ENCODE measurements around the gene PTPRB. TPM values are rescaled to one million over a fixed set of nuclear protein-coding genes. Genes with fewer than 3 reads are reported as not detected.
"Not testable (repeated sequence)": the region's sequence is repeated elsewhere in the genome, so short reads cannot be mapped to it uniquely, and the experiment has no call there.

The PTPRB gene
- polyA plus RNA-seq, 3 donors: 19.2 to 22.1 (median 21.1) TPM

GRCh38 chr12:70549340-70550179, 87.7 kb downstream of the PTPRB start:
- no peak for DNase-seq (ENCODE audit: low read depth in 3 of 3, low spot score in 2 of 3)

GRCh38 chr12:70543444-70543843, 93.8 kb downstream of the PTPRB start:
- DNase-seq (ENCODE audit: low read depth in 3 of 3, low spot score in 2 of 3): no peak

- DNase-seq (ENCODE audit: low read depth in 3 of 3, low spot score in 2 of 3): no peak
Measured at GRCh38 chr12:70540996-70541395, 96.2 kb downstream of the PTPRB start.

GRCh38 chr12:70536650-70537049, 100.6 kb downstream of the PTPRB start:
- no peak for DNase-seq (ENCODE audit: low read depth in 3 of 3, low spot score in 2 of 3)

- DNase-seq (ENCODE audit: low read depth in 3 of 3, low spot score in 2 of 3): no peak
Measured at GRCh38 chr12:70535896-70536374, 101.3 kb downstream of the PTPRB start.

- DNase-seq (ENCODE audit: low read depth in 3 of 3, low spot score in 2 of 3): no peak
Measured at GRCh38 chr12:70534466-70534865, 102.8 kb downstream of the PTPRB start.

- no peak for DNase-seq (ENCODE audit: low read depth in 3 of 3, low spot score in 2 of 3)
Measured at GRCh38 chr12:70529647-70530046, 107.6 kb downstream of the PTPRB start.

- no peak for DNase-seq (ENCODE audit: low read depth in 3 of 3, low spot score in 2 of 3)
Measured at GRCh38 chr12:70520847-70521246, 116.4 kb downstream of the PTPRB start.

- DNase-seq (ENCODE audit: low read depth in 3 of 3, low spot score in 2 of 3): no peak
Measured at GRCh38 chr12:70513426-70513825, 123.8 kb downstream of the PTPRB start.

- DNase-seq (ENCODE audit: low read depth in 3 of 3, low spot score in 2 of 3): no peak
Measured at GRCh38 chr12:70508178-70508577, 129.1 kb downstream of the PTPRB start.

GRCh38 chr12:70507442-70507841, 129.8 kb downstream of the PTPRB start:
- no peak for DNase-seq (ENCODE audit: low read depth in 3 of 3, low spot score in 2 of 3)

- no peak for DNase-seq (ENCODE audit: low read depth in 3 of 3, low spot score in 2 of 3)
Measured at GRCh38 chr12:70497508-70497907, 139.7 kb downstream of the PTPRB start.

GRCh38 chr12:70492904-70493303, 144.3 kb downstream of the PTPRB start:
- DNase-seq (ENCODE audit: low read depth in 3 of 3, low spot score in 2 of 3): not testable (repeated sequence)

- DNase-seq (ENCODE audit: low read depth in 3 of 3, low spot score in 2 of 3): not testable (repeated sequence)
Measured at GRCh38 chr12:70490928-70491327, 146.3 kb downstream of the PTPRB start.

GRCh38 chr12:70487440-70487839, 149.8 kb downstream of the PTPRB start:
- no peak for DNase-seq (ENCODE audit: low read depth in 3 of 3, low spot score in 2 of 3)

- DNase-seq (ENCODE audit: low read depth in 3 of 3, low spot score in 2 of 3): no peak
Measured at GRCh38 chr12:70486588-70486987, 150.6 kb downstream of the PTPRB start.

GRCh38 chr12:70485704-70486103, 151.5 kb downstream of the PTPRB start:
- no peak for DNase-seq (ENCODE audit: low read depth in 3 of 3, low spot score in 2 of 3)

- no peak for DNase-seq (ENCODE audit: low read depth in 3 of 3, low spot score in 2 of 3)
Measured at GRCh38 chr12:70484464-70484863, 152.8 kb downstream of the PTPRB start.

- no peak for DNase-seq (ENCODE audit: low read depth in 3 of 3, low spot score in 2 of 3)
Measured at GRCh38 chr12:70482764-70483163, 154.5 kb downstream of the PTPRB start.

GRCh38 chr12:70469221-70469820, 167.9 kb downstream of the PTPRB start:
- DNase-seq (ENCODE audit: low read depth in 3 of 3, low spot score in 2 of 3): no peak

GRCh38 chr12:70468741-70469140, 168.5 kb downstream of the PTPRB start:
- no peak for DNase-seq (ENCODE audit: low read depth in 3 of 3, low spot score in 2 of 3)
